ENCODE results near the gene CRTC3. TPM values are rescaled to one million over a fixed set of nuclear protein-coding genes. Genes with fewer than 3 reads are reported as not detected.
A peak's percentile ranks its signal among the peaks of the same experiment; 100 is the strongest.

The CRTC3 gene
- total RNA-seq, 2 donors from 2014 or later = 73.2 to 77.3 TPM

DNA sequence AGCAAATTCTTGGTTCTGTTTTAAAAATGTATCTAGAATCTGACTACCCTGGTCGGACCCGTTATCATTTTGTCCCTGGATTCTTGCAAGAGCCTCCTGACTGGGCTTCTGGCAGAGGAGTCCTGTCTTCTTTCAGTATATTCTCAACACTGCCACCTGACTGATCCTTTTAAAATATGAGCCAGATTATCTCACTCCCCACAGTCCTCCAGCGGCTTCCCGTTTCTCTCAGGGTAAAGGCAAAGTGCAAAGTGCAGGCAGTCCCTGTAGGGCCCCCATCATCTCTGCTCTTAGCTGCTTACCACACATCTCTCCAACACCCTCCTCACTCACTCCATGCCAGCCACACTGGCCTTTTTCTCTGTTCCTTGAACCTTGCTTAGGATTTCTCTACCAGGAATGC lies 28.4 kb downstream of the CRTC3 start:
- peak overlapping the region; percentile 21 for H3K27ac Mint-ChIP-seq
- H3K4me3 Mint-ChIP-seq = peak overlapping the region in 1 of 2 donors; percentile 66
- H3K9me3 Mint-ChIP-seq = no peaks in the 10 kb centered on the region

DNA sequence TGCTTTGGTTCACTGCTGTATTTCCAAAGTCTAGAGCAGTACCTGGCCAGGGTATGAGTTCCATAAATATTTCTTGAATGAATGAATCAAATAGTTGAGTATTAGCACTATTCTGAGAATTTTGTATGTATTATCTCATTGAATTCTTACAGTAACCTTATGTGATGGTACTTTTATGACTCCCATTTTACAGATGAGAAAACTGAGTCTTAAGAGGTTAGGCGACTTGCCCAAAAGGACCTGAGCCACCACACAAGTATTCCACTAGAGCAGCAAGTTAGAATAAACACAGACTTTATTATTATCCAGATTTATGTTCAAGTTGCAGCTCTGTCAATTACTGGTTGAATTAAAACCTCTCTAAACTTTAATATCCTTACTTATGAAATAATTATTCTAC lies 29.4 kb downstream of the CRTC3 start:
- no peaks in the 10 kb centered on the region for H3K9me3 Mint-ChIP-seq
- H3K27ac Mint-ChIP-seq = no peak overlapping the region
- ATAC-seq (replicated peaks in 1 of 2) (no peak), DNase-seq (no peak)
- H3K4me3 Mint-ChIP-seq = no peak overlapping the region
- no peaks in the 10 kb centered on the region for H3K27me3 Mint-ChIP-seq (ENCODE audit: low read depth)
- H3K4me1 Mint-ChIP-seq (ENCODE audit: low read depth) = peaks cover 76% of the 10 kb centered on the region
- H3K36me3 Mint-ChIP-seq (ENCODE audit: insufficient read depth in 2 of 2) = peaks cover 2 to 13% of the 10 kb centered on the region in 2 donors

More for the DNA sequence above, 28.4 kb downstream of the CRTC3 start:
- ATAC-seq (replicated peaks in 1 of 2) (no peak), DNase-seq (no peak)
- Mint-ChIP-seq H3K4me1 (ENCODE audit: low read depth) (peaks cover 68% of the 10 kb centered on the region), H3K36me3 (ENCODE audit: insufficient read depth in 2 of 2) (peaks cover 2 to 13% of the 10 kb centered on the region in 2 donors), H3K27me3 (ENCODE audit: low read depth) (no peaks in the 10 kb centered on the region)

DNA sequence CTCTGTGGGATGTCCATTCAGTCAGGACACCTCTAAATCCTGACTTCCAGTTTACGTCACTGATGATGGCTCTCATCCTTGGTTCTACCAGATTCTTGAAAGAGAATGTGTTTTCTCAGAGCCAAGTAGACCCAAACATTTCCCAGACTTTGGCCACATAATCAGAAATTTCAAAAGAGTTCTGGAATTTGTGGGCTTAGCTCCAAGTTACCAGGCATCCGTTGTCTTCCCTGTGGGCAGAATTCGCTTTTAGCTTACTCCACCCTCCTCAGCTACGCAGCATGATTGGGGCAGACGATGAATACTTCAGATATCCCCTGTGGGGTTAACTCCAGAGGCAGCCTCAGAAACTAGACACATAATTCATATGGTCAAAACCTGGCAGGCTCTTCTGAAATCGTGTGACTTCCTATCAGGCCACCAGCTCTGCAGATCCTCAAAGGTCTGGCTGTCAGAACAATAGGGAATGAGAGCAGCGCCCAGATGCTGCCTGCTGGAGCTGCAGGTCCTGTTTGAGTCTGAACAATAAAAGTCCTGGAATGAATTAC lies 30.6 kb downstream of the CRTC3 start:
- Mint-ChIP-seq H3K4me3 (no peak overlapping the region), H3K36me3 (ENCODE audit: insufficient read depth in 2 of 2) (peaks cover 1 to 14% of the 10 kb centered on the region in 2 donors)

DNA sequence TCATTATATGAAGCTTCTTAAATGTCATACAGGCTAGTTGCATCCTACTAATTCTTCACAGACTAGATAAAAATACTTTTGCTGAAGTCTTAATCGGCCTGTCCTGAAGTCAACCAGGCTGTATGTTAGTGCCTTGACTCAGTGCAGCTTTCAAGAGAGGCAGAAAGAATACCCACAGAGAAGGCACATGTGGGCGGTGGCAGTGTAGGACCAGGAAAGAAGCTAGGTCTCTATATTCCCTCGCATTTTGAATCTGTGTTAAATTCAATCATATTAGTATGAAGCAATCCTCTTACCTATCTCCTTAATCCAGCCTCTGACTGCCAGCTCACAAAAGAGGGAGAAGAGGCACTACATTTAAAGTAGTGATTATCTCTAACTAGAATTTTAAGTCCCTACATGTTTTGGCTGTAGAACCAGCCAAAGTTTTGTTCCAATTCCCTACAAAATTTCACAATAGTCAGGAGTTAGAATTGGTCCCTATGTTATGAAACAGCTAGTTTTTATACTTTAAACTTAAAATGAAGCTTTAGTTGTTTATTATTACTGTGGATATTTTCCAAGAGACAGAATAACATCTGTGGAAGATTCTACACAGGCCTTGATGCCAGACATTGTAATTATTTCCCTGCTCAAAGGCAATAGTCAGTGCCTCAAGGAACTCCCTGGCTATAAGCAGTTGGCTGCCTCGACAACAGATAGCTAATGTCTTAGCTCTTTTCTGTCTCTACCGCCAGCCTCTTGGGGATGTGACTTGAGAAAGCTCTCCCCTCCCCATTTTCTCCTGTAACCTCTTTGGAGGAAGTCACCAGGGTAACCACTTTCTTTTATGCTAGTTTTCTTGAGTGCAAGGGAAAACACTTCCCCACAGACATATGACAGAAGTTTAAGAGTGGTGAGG lies 31.9 kb downstream of the CRTC3 start:
- Mint-ChIP-seq H3K27me3 (ENCODE audit: low read depth) (no peaks in the 10 kb centered on the region), H3K4me1 (ENCODE audit: low read depth) (peaks cover 96% of the 10 kb centered on the region), H3K4me3 (peak overlapping the region; percentile 42 to 54), H3K36me3 (ENCODE audit: insufficient read depth in 2 of 2) (peaks cover 5 to 15% of the 10 kb centered on the region in 2 donors), H3K27ac (peak overlapping the region; percentile 79), H3K9me3 (no peaks in the 10 kb centered on the region)
- ATAC-seq (replicated peaks in 1 of 2) (peak; percentile 56 to 61), DNase-seq (peak in 1 of 2 donors; percentile 35)

More for the DNA sequence above, 30.6 kb downstream of the CRTC3 start:
- DNase-seq (no peak), ATAC-seq (replicated peaks in 1 of 2) (no peak)
- Mint-ChIP-seq H3K4me1 (ENCODE audit: low read depth) (peaks cover 88% of the 10 kb centered on the region), H3K27me3 (ENCODE audit: low read depth) (no peaks in the 10 kb centered on the region), H3K9me3 (no peaks in the 10 kb centered on the region), H3K27ac (no peak overlapping the region)

- H3K4me3 Mint-ChIP-seq = peak overlapping the region; percentile 42 to 54
- peaks cover 5 to 15% of the 10 kb centered on the region in 2 donors for H3K36me3 Mint-ChIP-seq (ENCODE audit: insufficient read depth in 2 of 2)
- ATAC-seq (replicated peaks in 1 of 2) (no peak), DNase-seq (no peak)
- H3K27ac Mint-ChIP-seq = peak overlapping the region; percentile 79
- peaks cover 93% of the 10 kb centered on the region for H3K4me1 Mint-ChIP-seq (ENCODE audit: low read depth)
- no peaks in the 10 kb centered on the region for H3K27me3 Mint-ChIP-seq (ENCODE audit: low read depth)
- H3K9me3 Mint-ChIP-seq = no peaks in the 10 kb centered on the region
These were observed 32.9 kb downstream of the CRTC3 start for GRCh38 chr15:90562669-90563068.

DNA sequence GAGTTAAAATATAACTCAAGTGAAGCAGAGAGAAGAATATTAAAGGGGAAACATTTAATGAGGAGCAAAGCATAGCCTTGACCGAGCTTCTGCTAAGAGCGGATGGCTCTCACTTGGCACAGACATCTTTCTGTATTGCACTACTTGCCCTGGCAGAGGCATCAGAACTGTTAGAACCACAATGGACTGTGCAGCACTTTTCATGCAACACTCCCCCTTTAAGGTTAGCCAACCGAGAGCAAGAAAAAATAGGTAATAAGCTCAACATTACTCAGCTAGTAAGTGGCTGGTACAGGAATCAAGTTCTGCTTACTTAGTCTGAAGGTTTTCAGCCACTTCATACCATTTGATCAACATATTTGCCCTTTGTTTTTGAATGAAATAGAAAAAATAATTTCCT lies 33.7 kb downstream of the CRTC3 start:
- ATAC-seq (replicated peaks in 1 of 2) (peak; percentile 34 to 36), DNase-seq (no peak)
- peak overlapping the region in 1 of 2 donors; percentile 72 for H3K4me3 Mint-ChIP-seq
- no peaks in the 10 kb centered on the region for H3K27me3 Mint-ChIP-seq (ENCODE audit: low read depth)
- H3K36me3 Mint-ChIP-seq (ENCODE audit: insufficient read depth in 2 of 2) = peaks cover 5 to 19% of the 10 kb centered on the region in 2 donors
- peak overlapping the region; percentile 95 for H3K27ac Mint-ChIP-seq
- no peaks in the 10 kb centered on the region for H3K9me3 Mint-ChIP-seq
- H3K4me1 Mint-ChIP-seq (ENCODE audit: low read depth) = peaks cover 93% of the 10 kb centered on the region

DNA sequence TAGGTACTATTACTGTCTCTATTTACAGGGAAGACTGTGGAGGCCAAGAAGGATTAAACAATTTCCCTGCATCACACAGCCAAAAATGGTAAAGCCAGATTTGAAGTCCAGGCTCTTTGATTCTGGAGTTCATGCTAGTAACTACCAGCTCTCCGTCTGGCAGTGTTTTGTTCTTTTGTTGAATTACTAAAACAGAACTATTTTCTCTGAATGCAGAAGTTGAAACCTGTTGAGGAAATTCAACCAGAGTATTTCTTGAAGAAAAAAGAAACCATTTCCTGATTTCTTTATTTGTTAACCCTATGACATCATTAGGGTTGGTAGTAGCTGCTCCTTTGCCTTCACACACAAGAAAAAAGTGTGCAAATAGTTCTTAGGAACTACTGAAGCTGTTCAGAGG lies 34.3 kb downstream of the CRTC3 start:
- Mint-ChIP-seq H3K36me3 (ENCODE audit: insufficient read depth in 2 of 2) (peaks cover 5 to 20% of the 10 kb centered on the region in 2 donors), H3K4me1 (ENCODE audit: low read depth) (peaks cover 92% of the 10 kb centered on the region), H3K4me3 (peak overlapping the region; percentile 72 to 75), H3K9me3 (no peaks in the 10 kb centered on the region), H3K27ac (peak overlapping the region; percentile 95), H3K27me3 (ENCODE audit: low read depth) (no peaks in the 10 kb centered on the region)
- ATAC-seq (replicated peaks in 1 of 2) = peak in 1 of 2 donors; percentile 23
- DNase-seq = no peak

GRCh38 chr15:90564590-90564989 lies 34.9 kb downstream of the CRTC3 start:
- H3K4me1 Mint-ChIP-seq (ENCODE audit: low read depth) = peaks cover 92% of the 10 kb centered on the region
- no peaks in the 10 kb centered on the region for H3K27me3 Mint-ChIP-seq (ENCODE audit: low read depth)
- peaks cover 5 to 17% of the 10 kb centered on the region in 2 donors for H3K36me3 Mint-ChIP-seq (ENCODE audit: insufficient read depth in 2 of 2)
- DNase-seq (no peak), ATAC-seq (replicated peaks in 1 of 2) (no peak)
- peak overlapping the region; percentile 95 for H3K27ac Mint-ChIP-seq
- no peaks in the 10 kb centered on the region for H3K9me3 Mint-ChIP-seq
- H3K4me3 Mint-ChIP-seq = peak overlapping the region; percentile 72 to 75

- peaks cover 5 to 14% of the 10 kb centered on the region in 2 donors for H3K36me3 Mint-ChIP-seq (ENCODE audit: insufficient read depth in 2 of 2)
- peak overlapping the region; percentile 53 to 62 for H3K4me3 Mint-ChIP-seq
- ATAC-seq (replicated peaks in 1 of 2) (peak; percentile 12 to 29), DNase-seq (no peak)
- H3K9me3 Mint-ChIP-seq = no peaks in the 10 kb centered on the region
- H3K27ac Mint-ChIP-seq = peak overlapping the region; percentile 47
- H3K4me1 Mint-ChIP-seq (ENCODE audit: low read depth) = peaks cover 92% of the 10 kb centered on the region
- no peaks in the 10 kb centered on the region for H3K27me3 Mint-ChIP-seq (ENCODE audit: low read depth)
These were observed 36.1 kb downstream of the CRTC3 start for GRCh38 chr15:90565866-90566265.

DNA sequence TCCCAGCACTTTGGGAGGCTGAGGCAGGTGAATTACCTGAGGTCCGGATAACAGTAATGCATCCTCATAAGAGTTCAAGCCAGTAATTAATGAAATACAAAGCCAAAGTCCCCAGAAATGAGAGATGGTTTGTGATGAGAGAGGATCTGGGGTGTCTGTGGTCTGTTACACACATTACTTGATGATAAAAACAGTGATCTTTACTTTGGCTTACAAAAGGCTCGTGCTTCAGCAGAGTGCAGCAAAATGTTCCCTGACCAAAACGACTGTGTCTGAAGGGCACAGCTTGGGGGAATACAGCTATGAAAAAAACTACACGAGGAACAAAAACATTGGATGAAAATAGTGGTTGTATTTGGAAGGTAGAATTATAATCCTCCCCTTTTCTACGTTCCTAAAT lies 40.9 kb downstream of the CRTC3 start:
- Mint-ChIP-seq H3K27me3 (ENCODE audit: low read depth) (no peaks in the 10 kb centered on the region), H3K4me1 (ENCODE audit: low read depth) (peaks cover 90% of the 10 kb centered on the region), H3K36me3 (ENCODE audit: insufficient read depth in 2 of 2) (peaks cover 2 to 16% of the 10 kb centered on the region in 2 donors), H3K27ac (peak overlapping the region; percentile 52), H3K4me3 (peak overlapping the region in 1 of 2 donors; percentile 75), H3K9me3 (no peaks in the 10 kb centered on the region)
- DNase-seq (no peak), ATAC-seq (replicated peaks in 1 of 2) (no peak)

DNA sequence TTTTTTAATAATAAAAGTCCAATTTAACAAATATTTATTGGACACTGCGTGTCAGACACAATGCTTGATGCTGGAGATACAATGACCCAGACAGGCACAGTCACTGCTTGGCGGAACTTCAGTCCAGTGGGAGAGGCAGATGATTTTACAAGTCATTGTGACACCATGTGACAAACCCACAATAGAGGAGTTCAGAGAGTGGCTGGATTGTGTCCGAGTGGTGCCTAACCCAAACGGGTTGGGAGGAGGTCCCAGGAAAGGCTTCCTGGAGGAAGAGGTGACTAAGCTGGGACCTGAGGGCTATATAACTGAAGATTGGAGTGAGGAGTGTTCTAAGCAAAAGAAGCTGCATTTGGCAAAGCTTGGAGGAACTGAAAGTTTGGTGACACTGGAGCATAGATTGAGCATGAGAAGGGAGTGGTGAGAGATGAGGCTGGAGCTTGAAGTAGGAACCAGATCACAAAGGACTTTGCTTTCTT lies 41.4 kb downstream of the CRTC3 start:
- H3K4me3 Mint-ChIP-seq = peak overlapping the region; percentile 11 to 57
- H3K4me1 Mint-ChIP-seq (ENCODE audit: low read depth) = peaks cover 89% of the 10 kb centered on the region
- peaks cover 2 to 14% of the 10 kb centered on the region in 2 donors for H3K36me3 Mint-ChIP-seq (ENCODE audit: insufficient read depth in 2 of 2)
- H3K27ac Mint-ChIP-seq = no peak overlapping the region
- DNase-seq (no peak), ATAC-seq (replicated peaks in 1 of 2) (peak; percentile 16 to 23)
- no peaks in the 10 kb centered on the region for H3K9me3 Mint-ChIP-seq
- no peaks in the 10 kb centered on the region for H3K27me3 Mint-ChIP-seq (ENCODE audit: low read depth)

DNA sequence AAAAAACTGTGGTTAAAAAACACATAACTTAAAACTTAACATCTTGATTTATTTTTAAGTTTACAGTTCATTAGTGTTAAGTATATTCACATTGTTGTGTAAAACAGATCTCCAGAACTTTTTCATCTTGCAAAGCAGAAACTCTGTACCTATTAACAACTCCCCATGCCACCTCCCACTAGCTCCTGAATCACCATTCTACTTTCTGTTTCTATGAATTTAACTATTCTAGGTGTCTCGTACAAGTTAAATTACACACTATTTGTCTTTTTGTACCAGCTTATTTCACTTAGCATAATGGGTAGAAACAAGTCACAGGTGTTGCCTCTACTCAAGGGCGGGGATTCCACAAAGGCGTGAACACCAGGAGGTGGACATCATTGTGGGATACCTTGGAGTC lies 43.2 kb downstream of the CRTC3 start:
- H3K27me3 Mint-ChIP-seq (ENCODE audit: low read depth) = no peaks in the 10 kb centered on the region
- H3K36me3 Mint-ChIP-seq (ENCODE audit: insufficient read depth in 2 of 2) = peaks cover 3 to 17% of the 10 kb centered on the region in 2 donors
- H3K9me3 Mint-ChIP-seq = no peaks in the 10 kb centered on the region
- peaks cover 90% of the 10 kb centered on the region for H3K4me1 Mint-ChIP-seq (ENCODE audit: low read depth)
- H3K27ac Mint-ChIP-seq = peak overlapping the region; percentile 93
- DNase-seq (no peak), ATAC-seq (replicated peaks in 1 of 2) (peak; percentile 25 to 43)
- peak overlapping the region; percentile 54 to 78 for H3K4me3 Mint-ChIP-seq

DNA sequence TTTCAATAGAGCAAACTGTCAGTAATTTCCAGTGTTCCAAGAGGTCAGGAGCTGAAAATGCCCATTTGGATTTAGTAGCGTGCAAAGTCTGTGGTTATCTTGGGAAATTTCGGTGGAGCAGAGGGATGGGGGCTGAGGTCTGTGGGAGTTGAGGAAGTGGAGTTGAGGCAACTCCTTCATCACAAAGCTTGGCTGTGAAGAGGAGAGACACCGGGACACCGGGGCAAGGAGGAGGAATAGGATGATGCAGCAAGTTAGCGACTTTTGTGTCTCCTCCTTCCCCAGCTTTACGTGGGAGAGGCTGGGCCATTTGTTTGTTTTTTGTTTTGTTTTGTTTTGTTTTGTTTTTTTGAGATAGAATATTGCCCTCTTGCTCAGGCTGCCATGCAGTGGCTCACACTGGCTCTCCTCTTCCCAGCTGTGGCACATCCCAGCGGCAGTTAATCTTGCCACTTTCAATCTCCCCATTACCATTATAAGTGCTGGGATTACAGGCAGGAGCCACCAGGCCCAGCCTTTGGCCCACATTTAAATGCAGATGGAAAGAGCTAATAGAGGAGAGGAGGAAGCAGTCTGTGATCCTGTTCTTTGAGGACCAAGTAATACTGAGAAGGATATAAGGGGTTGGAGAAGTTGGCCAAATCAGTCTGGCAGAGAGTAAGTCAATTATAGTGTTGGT lies 47.1 kb downstream of the CRTC3 start:
- H3K9me3 Mint-ChIP-seq = no peaks in the 10 kb centered on the region
- peak overlapping the region; percentile 47 for H3K27ac Mint-ChIP-seq
- peaks cover 64% of the 10 kb centered on the region for H3K4me1 Mint-ChIP-seq (ENCODE audit: low read depth)
- ATAC-seq (replicated peaks in 1 of 2) = no peak
- H3K27me3 Mint-ChIP-seq (ENCODE audit: low read depth) = no peaks in the 10 kb centered on the region
- no peak for DNase-seq
- H3K4me3 Mint-ChIP-seq = no peak overlapping the region
- peaks cover 3 to 13% of the 10 kb centered on the region in 2 donors for H3K36me3 Mint-ChIP-seq (ENCODE audit: insufficient read depth in 2 of 2)
